Adrenal gland (tissue), 12 donors: ENCODE results near the gene HES4. TPM values are rescaled to one million over a fixed set of nuclear protein-coding genes. Genes with fewer than 3 reads are reported as not detected.
"Not testable (repeated sequence)": the region's sequence is repeated elsewhere in the genome, so short reads cannot be mapped to it uniquely, and the experiment has no call there.

Experiments used
- DNase-seq, 7 donors: peaks; one replicate each; pipeline ENCODE4 v3.0.0-alpha.2; 2019 to 2020
- H3K27ac ChIP-seq, 5 donors: fragments of 200-600 bp; sonication (generic) in 4 of 5; 1 replicate in 3 of 5; 2 replicates in 2 of 5; pipeline versions ENCODE4 v1.5.1 to v1.8.0; 2016 to 2020; ENCODE audit warnings: mild to moderate bottlenecking in 1 of 5
- H3K27me3 ChIP-seq: fragments of 200-600 bp; 2 replicates; pipeline ENCODE4 v1.8.0; 2021
- H3K36me3 ChIP-seq, 2 donors: fragments of 200-600 bp; replicated peaks in 1 of 2; 1 replicate in 1 of 2; 2 replicates in 1 of 2; pipeline versions ENCODE4 v1.5.1 to v1.8.0; 2018 to 2022
- H3K4me1 ChIP-seq, 2 donors: fragments of 200-600 bp; replicated peaks in 1 of 2; 1 replicate in 1 of 2; 2 replicates in 1 of 2; pipeline versions ENCODE4 v1.5.1 to v1.8.0; 2018 to 2021
- H3K4me3 ChIP-seq, 4 donors: fragments of 200-600 bp; sonication (generic) in 3 of 4; one replicate each; pipeline ENCODE4 v1.5.1; 2016 to 2018
- H3K9me3 ChIP-seq, 3 donors: fragments of 200-600 bp; sonication (generic) in 1 of 3; replicated peaks in 1 of 3; 1 replicate in 2 of 3; 2 replicates in 1 of 3; pipeline versions ENCODE4 v1.5.1 to v1.8.0; 2016 to 2021
- CTCF ChIP-seq, 6 experiments: fragments of 450-650 bp in 4 of 6; fragments of 200-600 bp in 2 of 6; sonication (generic) in 1 of 6; IDR thresholded peaks; 1 replicate in 5 of 6; 2 replicates in 1 of 6; pipeline versions ENCODE4 v1.5.1 to v1.8.0; 2016 to 2021; ENCODE audit warnings: antibody characterized with exemption in 6 of 6, mild to moderate bottlenecking in 2 of 6, moderate library complexity in 1 of 6
- POLR2A ChIP-seq, 2 donors: fragments of 450-650 bp; IDR thresholded peaks; one replicate each; pipeline ENCODE4 v1.6.1; 2017; ENCODE audit warnings: antibody characterized with exemption in 2 of 2, mild to moderate bottlenecking in 2 of 2, moderate library complexity in 1 of 2
- WGBS, 4 donors: extraction: QIAGEN DNeasy Blood & Tissue Kit in 2 of 4; methylation state at CpG; one replicate each; pipeline versions ENCODE4 v1.1.5 to v1.1.7; 2013 to 2017; 5-methylcytosine and 5-hydroxymethylcytosine counted together
- intact Hi-C, 2 donors: fragments of 100-400 bp; cut with DNase I; formaldehyde crosslinking; loops; one replicate each; pipeline versions ENCODE4 v1.14.1 to v1.15.0; 2022 to 2023
- polyA plus RNA-seq, 3 donors: library from polyadenylated mRNA; stranded (reverse); fragments of 200-250 nt in 2 of 3; fragments of 350-450 nt in 1 of 3; fragmentation: Illumina TruSeq in 1 of 3; extraction: RNeasy Lipid Tissue Mini Kit (QIAGEN cat#74804) in 1 of 3; gene quantifications; one replicate each; pipeline ENCODE4 v1.2.3, GENCODE V29; 2013 to 2014
- total RNA-seq, 9 donors: library from RNA; depleted of rRNA in 4 of 9; stranded (reverse); fragments of >200 nt in 4 of 9; fragments of 120-200 nt in 1 of 9; fragmentation: NEBNext Ultra II Directional in 1 of 9; extraction: Animal tissue kit (Norgen Biotek cat#: 25700) in 1 of 9; gene quantifications; one replicate each; pipeline versions ENCODE4 v1.1.0 to v1.2.4, GENCODE V29; 2013 to 2023
- donor health status: healthy with polysubstance abuse.
- donor health status: Bipolar disorder and iron deficiency.
- donor health status: DM: yes; HTN: yes; CAD: no.
- donor health status: DM: no; HTN: no; CAD: no.
- donor health status: DM: no; HTN: no; CAD: no.
- donor health status: DM: yes; HTN: yes; CAD: no.

Gene HES4
- total and polyA plus RNA-seq, 12 donors: 3.1 to 29.8 (median 6.4) TPM; not detected in 1

GRCh38 chr1:1033731-1034438, 34.0 kb upstream of the HES4 start:
- Histone ChIP-seq H3K4me1 (peaks cover 14 to 17% of the 10 kb centered on the region in 2 donors), H3K27ac (no peak overlapping the region), H3K9me3 (no peaks in the 10 kb centered on the region), H3K36me3 (no peaks in the 10 kb centered on the region), H3K27me3 (peaks cover 53% of the 10 kb centered on the region), H3K4me3 (peak overlapping the region in 1 of 4 donors; percentile 68)
- no peak for DNase-seq
- intact Hi-C loops: no loop called here
- TF ChIP-seq CTCF (IDR thresholded peaks at IDR 0.05): no peak
- TF ChIP-seq POLR2A (IDR thresholded peaks at IDR 0.05): no peak
- WGBS, 4 donors: 0 to 4% (median 4%) methylated on average over 1 to 68 of the region's 71 CpGs

- Histone ChIP-seq H3K4me1 (peaks cover 14 to 17% of the 10 kb centered on the region in 2 donors), H3K27ac (no peak overlapping the region), H3K36me3 (no peaks in the 10 kb centered on the region), H3K9me3 (no peaks in the 10 kb centered on the region), H3K4me3 (peak overlapping the region in 1 of 4 donors; percentile 68), H3K27me3 (peaks cover 45% of the 10 kb centered on the region)
- TF ChIP-seq CTCF (IDR thresholded peaks at IDR 0.05) (peak in 5 of 6 experiments; percentile 42 to 70 (median 56)), POLR2A (IDR thresholded peaks at IDR 0.05) (no peak)
- 0 to 3% (median 1%) methylated on average over 8 to 73 of the region's 73 CpGs for WGBS, 4 donors
- peak in 6 of 7 donors; percentile 61 to 78 (median 69) for DNase-seq
- intact Hi-C loops: no loop called here
Measured at GRCh38 chr1:1033009-1033587, 33.2 kb upstream of the HES4 start.

GRCh38 chr1:1032424-1032823, 32.5 kb upstream of the HES4 start:
- Histone ChIP-seq H3K4me3 (no peak overlapping the region), H3K9me3 (no peaks in the 10 kb centered on the region), H3K36me3 (no peaks in the 10 kb centered on the region), H3K27me3 (peaks cover 44% of the 10 kb centered on the region), H3K27ac (no peak overlapping the region), H3K4me1 (peaks cover 14 to 17% of the 10 kb centered on the region in 2 donors)
- no peak for TF ChIP-seq POLR2A (IDR thresholded peaks at IDR 0.05)
- no peak for TF ChIP-seq CTCF (IDR thresholded peaks at IDR 0.05)
- peak in 1 of 7 donors; percentile 58 for DNase-seq
- 29 to 39% (median 33%) methylated on average over 2 to 16 of the region's 16 CpGs for whole genome bisulfite sequencing, 4 donors
- intact Hi-C loops: no loop called here

- Histone ChIP-seq H3K4me1 (peaks cover 14 to 17% of the 10 kb centered on the region in 2 donors), H3K36me3 (no peaks in the 10 kb centered on the region), H3K9me3 (no peaks in the 10 kb centered on the region), H3K27me3 (peaks cover 41% of the 10 kb centered on the region), H3K4me3 (no peak overlapping the region), H3K27ac (no peak overlapping the region)
- TF ChIP-seq POLR2A (IDR thresholded peaks at IDR 0.05): no peak
- no peak for TF ChIP-seq CTCF (IDR thresholded peaks at IDR 0.05)
- intact Hi-C loops: no loop called here
- DNase-seq: no peak
- WGBS, 4 donors: 63 to 80% (median 78%) methylated on average over 1 to 11 of the region's 11 CpGs
Measured at GRCh38 chr1:1031659-1032235, 31.9 kb upstream of the HES4 start.

GRCh38 chr1:1030867-1031658, 31.2 kb upstream of the HES4 start:
- DNase-seq, H3K36me3 ChIP-seq, intact Hi-C loops, H3K9me3 ChIP-seq, H3K4me3 ChIP-seq, H3K27ac ChIP-seq: not testable (repeated sequence)
- 58 to 69% (median 67%) methylated on average over 4 to 7 of the region's 7 CpGs for WGBS, 4 donors
- Histone ChIP-seq H3K4me1 (peaks cover 14 to 17% of the 10 kb centered on the region in 2 donors), H3K27me3 (peaks cover 40% of the 10 kb centered on the region)
